Prostate gland (tissue), 2 donors: ENCODE measurements around the gene MAPKAP1. TPM values are rescaled to one million over a fixed set of nuclear protein-coding genes. Genes with fewer than 3 reads are reported as not detected.
A peak's percentile ranks its signal among the peaks of the same experiment; 100 is the strongest.

Source experiments
- DNase-seq: peaks from one replicate; pipeline ENCODE4 v3.0.0-alpha.2; 2019; ENCODE audit warnings: low spot score
- H3K27ac ChIP-seq, 2 donors: fragments of 200-600 bp; sonication (generic); 2 replicates each; pipeline ENCODE4 v1.5.1; 2017 to 2019
- H3K27me3 ChIP-seq: fragments of 200-600 bp; sonication (generic); replicated peaks from 2 replicates; pipeline ENCODE4 v1.5.1; 2019; ENCODE audit not compliant: insufficient read depth
- H3K36me3 ChIP-seq, 2 donors: fragments of 200-600 bp; sonication (generic); 1 replicate in 1 of 2; 2 replicates in 1 of 2; pipeline versions ENCODE4 v1.5.1 to v1.8.1; 2017 to 2019
- H3K4me1 ChIP-seq: fragments of 200-600 bp; sonication (generic); replicated peaks from 2 replicates; pipeline ENCODE4 v1.5.1; 2019
- H3K4me3 ChIP-seq, 2 donors: fragments of 200-600 bp; sonication (generic); 2 replicates each; pipeline ENCODE4 v1.5.1; 2017 to 2019
- H3K9me3 ChIP-seq: fragments of 200-600 bp; sonication (generic); 2 replicates; pipeline ENCODE4 v1.5.1; 2017
- CTCF ChIP-seq, 4 experiments: fragments of 200-600 bp in 2 of 4; fragments of 450-650 bp in 2 of 4; sonication (generic) in 2 of 4; IDR thresholded peaks; 1 replicate in 3 of 4; 2 replicates in 1 of 4; pipeline ENCODE4 v1.5.1; 2016 to 2019; ENCODE audit warnings: antibody characterized with exemption in 4 of 4, mild to moderate bottlenecking in 2 of 4, moderate library complexity in 2 of 4
- POLR2A ChIP-seq: fragments of 450-650 bp; IDR thresholded peaks from one replicate; pipeline ENCODE4 v1.6.1; 2016; ENCODE audit warnings: antibody characterized with exemption, mild to moderate bottlenecking
- POLR2AphosphoS5 ChIP-seq: sonication (generic); formaldehyde crosslinking; IDR thresholded peaks from one replicate; pipeline ENCODE4 v1.6.1; 2017; ENCODE audit warnings: antibody characterized with exemption
- WGBS: methylation state at CpG from one replicate; pipeline ENCODE4 v1.1.5; 2018; 5-methylcytosine and 5-hydroxymethylcytosine counted together
- intact Hi-C: fragments of 100-400 bp; cut with DNase I; formaldehyde crosslinking; loops from one replicate; pipeline ENCODE4 v1.14.2; 2022
- total RNA-seq, 2 donors: library from RNA; depleted of rRNA; stranded (reverse); fragments of >200 nt; gene quantifications; one replicate each; pipeline ENCODE4 v1.1.0, GENCODE V29; 2016

Gene MAPKAP1
- total RNA-seq, 2 donors from 2014 or later, result 62.4 to 91.2 TPM

GRCh38 chr9:125748446-125749099 is 41.6 kb upstream of the MAPKAP1 start:
- WGBS, result 4% methylated on average over 30 of the region's 30 CpGs

GRCh38 chr9:125747765-125748445 is 40.9 kb upstream of the MAPKAP1 start:
- peak; percentile 27 for DNase-seq
- Histone ChIP-seq H3K9me3 (no peaks in the 10 kb centered on the region), H3K27ac (peak overlapping the region; percentile 91 to 92), H3K36me3 (no peaks in the 10 kb centered on the region), H3K4me3 (peak overlapping the region; percentile 84 to 85), H3K4me1 (no peaks in the 10 kb centered on the region), H3K27me3 (no peaks in the 10 kb centered on the region)
- WGBS, result 0% methylated on average over 17 of the region's 88 CpGs
- intact Hi-C loops, result loop anchor here (2.0 to 10.0 kb wide), 5 partner anchors 41 to 343 kb away; partner anchors contain the start of gene MAPKAP1
- TF ChIP-seq CTCF (IDR thresholded peaks at IDR 0.05) (peak in 1 of 4 experiments; percentile 11), POLR2AphosphoS5 (no peak), POLR2A (no peak)

More at GRCh38 chr9:125748446-125749099, 41.6 kb upstream of the MAPKAP1 start:
- Histone ChIP-seq H3K27ac (peak overlapping the region; percentile 91 to 92), H3K9me3 (no peaks in the 10 kb centered on the region), H3K36me3 (no peaks in the 10 kb centered on the region), H3K4me1 (no peaks in the 10 kb centered on the region), H3K27me3 (no peaks in the 10 kb centered on the region), H3K4me3 (peak overlapping the region; percentile 84 to 85)
- DNase-seq, result peak; percentile 19
- intact Hi-C loops, result loop anchor here (5.0 to 10.0 kb wide), 4 partner anchors 74 to 344 kb away; no protein-coding TSS in a partner anchor
- TF ChIP-seq POLR2AphosphoS5, result peak; percentile 5
- TF ChIP-seq POLR2A, result no peak

DNA sequence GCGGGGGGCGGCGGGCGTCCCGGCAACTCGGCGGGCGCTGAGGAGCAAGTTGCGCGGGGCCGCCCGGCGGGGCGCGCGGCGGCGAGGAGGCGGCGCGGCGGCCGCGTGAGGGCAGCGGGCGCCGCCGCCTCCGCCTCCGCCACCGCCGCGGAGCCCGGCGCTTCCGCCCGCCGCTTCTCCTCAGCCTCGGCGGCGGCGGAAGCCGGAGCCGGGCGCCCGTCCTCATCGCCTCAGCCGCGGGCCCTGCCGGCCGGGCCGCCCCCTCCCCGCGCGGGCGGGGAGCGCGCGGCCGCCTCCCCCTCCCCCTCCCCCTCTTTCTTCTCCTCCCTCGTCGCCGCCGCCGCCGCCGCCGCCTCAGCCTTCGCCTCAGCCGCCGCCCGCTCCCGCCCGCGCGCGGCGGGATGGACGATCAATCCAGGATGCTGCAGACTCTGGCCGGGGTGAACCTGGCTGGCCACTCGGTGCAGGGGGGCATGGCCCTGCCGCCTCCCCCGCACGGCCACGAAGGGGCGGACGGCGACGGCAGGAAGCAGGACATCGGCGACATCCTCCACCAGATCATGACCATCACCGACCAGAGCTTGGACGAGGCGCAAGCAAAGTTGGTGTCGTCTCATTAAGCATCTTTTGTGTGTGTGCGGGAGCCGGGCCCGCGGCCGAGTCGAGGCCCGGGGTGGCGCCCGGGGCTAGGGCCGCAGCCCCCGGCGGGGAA is 40.2 kb upstream of the MAPKAP1 start, which contains the start of gene PBX3:
TSS of gene PBX3 (plus strand) at position 321 of the 712 bp plus-strand sequence.
- peak; percentile 42 for DNase-seq

GRCh38 chr9:125746774-125747052 is 39.7 kb upstream of the MAPKAP1 start:
- Histone ChIP-seq H3K36me3 (no peaks in the 10 kb centered on the region), H3K4me1 (no peaks in the 10 kb centered on the region), H3K4me3 (peak overlapping the region; percentile 84 to 85), H3K9me3 (no peaks in the 10 kb centered on the region), H3K27me3 (no peaks in the 10 kb centered on the region), H3K27ac (peak overlapping the region; percentile 88 to 91)
- intact Hi-C loops, result loop anchor here (2.0 to 10.0 kb wide), 5 partner anchors 40 to 342 kb away; partner anchors contain the start of gene MAPKAP1
- DNase-seq, result no peak
- WGBS, result 2% methylated on average over 38 of the region's 46 CpGs
- TF ChIP-seq CTCF (IDR thresholded peaks at IDR 0.05), result no peak
- no peak for TF ChIP-seq POLR2A
- no peak for TF ChIP-seq POLR2AphosphoS5

More for the DNA sequence above, 40.2 kb upstream of the MAPKAP1 start, which contains the start of gene PBX3:
- Histone ChIP-seq H3K9me3 (no peaks in the 10 kb centered on the region), H3K36me3 (no peaks in the 10 kb centered on the region), H3K4me1 (no peaks in the 10 kb centered on the region), H3K4me3 (peak within 1 kb of the TSS; percentile 84 to 85), H3K27me3 (no peaks in the 10 kb centered on the region), H3K27ac (peak within 1 kb of the TSS; percentile 91 to 92)
- under 1% methylated on average over 67 of the region's 107 CpGs for WGBS
- intact Hi-C loops, result loop anchor here (2.0 to 10.0 kb wide), 5 partner anchors 40 to 342 kb away; partner anchors contain the start of gene MAPKAP1
- TF ChIP-seq POLR2A, result peak; percentile 22
- no peak for TF ChIP-seq CTCF (IDR thresholded peaks at IDR 0.05)
